GM20000 (cell line): ENCODE data around the gene FBP1.

Experiments used
- DNase-seq: peaks from one replicate; pipeline ENCODE4 v3.0.0; 2012; ENCODE audit warnings: low spot score
- TF ChIP-seq, protein P1 (sequence below): IDR thresholded peaks from 2 replicates; pipeline ENCODE4 v1.5.1; 2012; ENCODE audit warnings: mild to moderate bottlenecking, control low read depth; ENCODE audit errors: extremely low read depth, missing control alignments

The FBP1 gene

DNA sequence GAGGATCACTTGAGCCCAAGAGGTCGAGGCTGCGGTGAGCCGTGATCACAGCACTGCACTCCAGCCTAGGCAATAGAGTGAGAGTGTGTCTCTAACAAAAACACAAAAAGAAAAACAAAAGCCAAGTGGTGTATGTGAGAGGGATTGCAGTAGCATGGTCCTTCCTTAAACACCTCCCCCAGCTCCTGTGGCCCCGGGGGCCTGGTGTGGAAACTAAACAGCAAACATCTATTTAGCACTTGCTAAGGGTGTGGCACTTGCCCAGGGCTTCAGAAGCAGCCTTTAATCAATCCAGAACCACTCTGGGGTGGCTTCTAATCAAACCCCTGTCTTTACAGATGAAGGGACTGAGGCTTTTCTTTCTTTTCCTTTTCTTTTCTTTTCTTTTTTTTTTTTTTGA is 4.4 kb upstream of the FBP1 start:
- TF ChIP-seq, protein P1, sequence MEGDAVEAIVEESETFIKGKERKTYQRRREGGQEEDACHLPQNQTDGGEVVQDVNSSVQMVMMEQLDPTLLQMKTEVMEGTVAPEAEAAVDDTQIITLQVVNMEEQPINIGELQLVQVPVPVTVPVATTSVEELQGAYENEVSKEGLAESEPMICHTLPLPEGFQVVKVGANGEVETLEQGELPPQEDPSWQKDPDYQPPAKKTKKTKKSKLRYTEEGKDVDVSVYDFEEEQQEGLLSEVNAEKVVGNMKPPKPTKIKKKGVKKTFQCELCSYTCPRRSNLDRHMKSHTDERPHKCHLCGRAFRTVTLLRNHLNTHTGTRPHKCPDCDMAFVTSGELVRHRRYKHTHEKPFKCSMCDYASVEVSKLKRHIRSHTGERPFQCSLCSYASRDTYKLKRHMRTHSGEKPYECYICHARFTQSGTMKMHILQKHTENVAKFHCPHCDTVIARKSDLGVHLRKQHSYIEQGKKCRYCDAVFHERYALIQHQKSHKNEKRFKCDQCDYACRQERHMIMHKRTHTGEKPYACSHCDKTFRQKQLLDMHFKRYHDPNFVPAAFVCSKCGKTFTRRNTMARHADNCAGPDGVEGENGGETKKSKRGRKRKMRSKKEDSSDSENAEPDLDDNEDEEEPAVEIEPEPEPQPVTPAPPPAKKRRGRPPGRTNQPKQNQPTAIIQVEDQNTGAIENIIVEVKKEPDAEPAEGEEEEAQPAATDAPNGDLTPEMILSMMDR, result no peak

DNA sequence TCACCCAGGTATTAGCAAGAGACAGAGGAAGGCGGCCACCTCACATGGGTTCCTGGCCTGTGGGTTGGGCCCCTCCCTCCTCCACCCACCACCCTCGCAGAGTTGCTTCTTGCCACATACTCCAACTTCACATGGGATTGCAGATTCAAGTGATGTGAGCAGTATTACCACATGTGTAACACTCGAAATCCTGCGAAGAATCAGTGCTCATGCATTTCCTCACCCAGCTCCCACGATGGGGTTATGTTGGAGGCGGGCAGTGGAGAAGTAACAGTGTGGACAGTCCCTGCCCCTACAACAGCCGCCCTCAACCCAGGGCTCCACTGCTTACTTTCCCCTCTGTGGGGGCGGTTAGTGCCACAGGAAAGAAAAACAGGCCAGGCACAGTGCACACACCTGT is 3.9 kb upstream of the FBP1 start:
- no peak for DNase-seq
- TF ChIP-seq, protein P1, result no peak

More for the DNA sequence above, 4.4 kb upstream of the FBP1 start:
- DNase-seq, result no peak

DNA sequence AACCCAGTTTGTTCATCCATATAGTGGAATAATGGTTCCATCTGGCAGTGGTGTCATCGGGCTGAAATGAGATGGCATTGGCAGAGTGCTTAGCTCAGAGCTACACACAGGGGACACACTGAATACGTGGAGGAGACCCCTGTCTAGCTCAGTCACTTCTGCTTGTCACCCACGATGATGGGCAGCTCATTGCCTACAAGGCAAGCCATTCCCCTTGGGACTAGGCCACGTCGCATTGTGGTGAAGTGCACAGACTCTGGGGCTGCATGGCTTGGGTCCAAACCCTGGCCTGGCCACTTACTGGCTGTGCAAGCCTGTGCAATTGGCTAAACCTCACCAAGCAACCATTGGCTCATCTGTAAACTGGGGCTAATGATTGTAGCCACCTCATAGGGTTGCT is 3.2 kb upstream of the FBP1 start:
- no peak for DNase-seq
- TF ChIP-seq, protein P1, result no peak

DNA sequence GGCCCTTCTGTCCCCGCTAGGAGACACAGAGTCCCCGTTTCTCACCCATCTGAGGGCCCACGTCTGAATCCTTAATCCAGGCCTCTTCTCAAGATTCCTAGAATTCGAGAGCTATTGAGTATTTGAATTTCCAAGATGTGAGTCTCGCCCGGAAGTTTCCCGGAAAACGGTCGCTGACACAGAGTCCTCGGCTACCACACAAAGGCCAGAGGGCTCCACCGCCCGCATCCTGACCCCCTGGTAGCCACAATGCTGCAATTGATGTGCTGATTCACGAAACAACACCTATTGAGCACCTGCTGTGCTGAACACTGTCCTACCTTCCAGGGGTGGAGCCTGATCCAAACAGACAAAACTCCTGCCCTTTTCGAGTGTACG is 670 bp upstream of the FBP1 start:
- TF ChIP-seq, protein P1, result no peak
- DNase-seq, result no peak

DNA sequence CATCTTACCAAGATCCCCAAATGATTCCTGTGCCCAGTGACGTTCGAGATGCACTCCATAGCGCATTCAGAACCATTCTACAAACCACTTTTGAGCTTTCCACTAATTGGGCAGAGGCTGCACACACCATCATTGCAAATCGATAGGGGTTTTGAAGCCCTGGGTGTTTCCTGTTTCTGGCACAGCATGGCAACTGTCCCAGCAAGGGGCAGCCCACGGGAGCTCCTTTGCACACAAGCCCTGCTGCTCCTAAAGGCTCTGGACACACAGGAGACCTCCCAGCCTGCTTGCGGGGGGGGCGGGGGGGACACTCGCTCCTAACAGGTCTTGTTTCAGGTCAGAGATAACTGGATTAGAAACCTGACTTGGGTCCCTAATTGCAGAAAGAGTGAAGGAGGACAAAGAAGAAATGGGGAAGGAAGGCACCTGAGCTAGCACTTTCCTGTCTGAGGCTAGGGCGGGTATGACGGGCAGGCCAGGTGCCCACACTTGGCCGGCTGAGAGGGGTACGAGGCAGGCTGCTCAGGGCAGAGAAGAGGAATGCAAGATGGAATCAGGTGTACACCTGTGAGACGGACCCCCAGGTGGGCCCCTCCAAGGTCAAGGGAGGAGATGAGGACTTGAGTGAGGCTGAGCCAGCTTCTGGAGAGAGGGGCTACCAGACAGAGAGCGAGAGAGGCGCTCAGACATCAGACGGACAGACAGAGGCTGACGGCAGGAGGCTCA is 820 bp downstream of the FBP1 start:
- TF ChIP-seq, protein P1, result no peak
- DNase-seq, result no peak

DNA sequence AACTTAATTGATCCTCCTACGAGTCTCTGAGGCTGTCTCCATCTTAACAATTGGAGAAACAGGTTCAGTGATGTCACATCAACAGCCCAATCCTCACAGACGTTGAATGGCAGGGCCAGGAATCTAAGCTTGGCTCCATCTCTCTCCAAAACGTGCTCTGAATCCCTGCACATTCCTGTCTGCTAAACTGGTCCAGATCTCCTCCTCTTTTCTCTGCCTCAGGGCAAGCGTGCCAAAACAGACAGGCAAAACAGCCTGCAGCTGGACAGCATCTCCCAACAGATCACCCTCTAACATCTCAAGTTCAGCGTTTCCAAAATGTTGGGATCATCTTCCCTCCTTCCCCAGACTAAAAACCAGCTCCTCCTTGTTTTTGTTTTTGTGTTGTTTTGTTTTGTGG is 6.6 kb downstream of the FBP1 start:
- TF ChIP-seq, protein P1, result no peak
- DNase-seq, result no peak

DNA sequence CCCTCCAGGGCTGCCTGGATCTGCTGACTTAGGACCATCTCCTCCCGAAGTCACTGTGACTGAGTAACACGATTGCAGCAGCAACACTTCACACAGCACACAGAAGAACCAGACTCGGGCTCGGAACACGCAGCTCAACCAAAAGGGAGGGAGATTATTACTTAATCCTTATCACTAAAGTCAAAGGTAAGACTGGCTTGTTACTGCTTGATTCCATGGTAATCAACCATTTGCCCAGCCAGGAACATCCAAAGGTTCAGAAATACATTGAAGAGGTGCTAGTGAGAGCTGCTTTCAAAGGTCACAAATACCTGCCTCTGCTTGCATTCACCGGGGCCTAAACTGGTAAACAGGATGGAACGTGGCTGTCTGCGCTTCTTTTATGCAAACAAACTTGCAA is 7.7 kb downstream of the FBP1 start:
- DNase-seq, result no peak
- TF ChIP-seq, protein P1, result no peak
